ENCODE measurements around the gene CHFR.
"Not testable (repeated sequence)": the region's sequence is repeated elsewhere in the genome, so short reads cannot be mapped to it uniquely, and the experiment has no call there.

The CHFR gene

GRCh38 chr12:132825089-132825488 lies 62.3 kb downstream of the CHFR start:
- H3K4me3 ChIP-seq (ENCODE audit: low read length), result no peak overlapping the region
- peaks cover 5% of the 10 kb centered on the region for H3K4me1 ChIP-seq (ENCODE audit: control insufficient read depth, low read depth, low read length)
- no peak overlapping the region for H3K9ac ChIP-seq (ENCODE audit: low read length)
- H3K36me3 ChIP-seq (ENCODE audit: control insufficient read depth, low read depth, low read length), result peaks cover 31% of the 10 kb centered on the region
- no peaks in the 10 kb centered on the region for H3K9me3 ChIP-seq (ENCODE audit: control insufficient read depth, low read depth, low read length)
- H3K27me3 ChIP-seq (ENCODE audit: control insufficient read depth, insufficient read depth, low read length), result peaks cover 3% of the 10 kb centered on the region
- H3K27ac ChIP-seq (ENCODE audit: low read length), result no peak overlapping the region

DNA sequence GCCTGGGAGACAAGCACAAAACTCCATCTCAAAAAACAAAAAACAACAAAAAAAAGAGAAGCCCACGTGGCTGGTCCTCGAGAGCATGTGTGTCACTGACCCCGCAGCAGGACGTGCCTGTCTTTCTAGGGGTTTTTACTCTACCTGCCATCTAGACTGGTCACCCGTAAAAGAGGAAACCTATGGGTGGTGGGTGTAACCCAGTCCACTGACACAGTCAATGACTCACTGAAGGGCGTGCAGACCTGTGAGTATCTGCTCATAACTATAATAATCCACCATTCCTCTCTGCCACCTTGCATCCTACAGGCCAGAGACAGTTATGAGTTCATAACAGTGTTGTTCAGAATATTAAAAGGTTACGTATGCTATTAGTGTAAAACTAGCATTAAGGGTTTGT lies 63.4 kb downstream of the CHFR start:
- Histone ChIP-seq H3K36me3 (ENCODE audit: control insufficient read depth, low read depth, low read length) (peaks cover 37% of the 10 kb centered on the region), H3K27me3 (ENCODE audit: control insufficient read depth, insufficient read depth, low read length) (no peaks in the 10 kb centered on the region), H3K27ac (ENCODE audit: low read length) (no peak overlapping the region), H3K9me3 (ENCODE audit: control insufficient read depth, low read depth, low read length) (no peaks in the 10 kb centered on the region), H3K9ac (ENCODE audit: low read length) (no peak overlapping the region), H3K4me3 (ENCODE audit: low read length) (no peak overlapping the region), H3K4me1 (ENCODE audit: control insufficient read depth, low read depth, low read length) (peaks cover 5% of the 10 kb centered on the region)

DNA sequence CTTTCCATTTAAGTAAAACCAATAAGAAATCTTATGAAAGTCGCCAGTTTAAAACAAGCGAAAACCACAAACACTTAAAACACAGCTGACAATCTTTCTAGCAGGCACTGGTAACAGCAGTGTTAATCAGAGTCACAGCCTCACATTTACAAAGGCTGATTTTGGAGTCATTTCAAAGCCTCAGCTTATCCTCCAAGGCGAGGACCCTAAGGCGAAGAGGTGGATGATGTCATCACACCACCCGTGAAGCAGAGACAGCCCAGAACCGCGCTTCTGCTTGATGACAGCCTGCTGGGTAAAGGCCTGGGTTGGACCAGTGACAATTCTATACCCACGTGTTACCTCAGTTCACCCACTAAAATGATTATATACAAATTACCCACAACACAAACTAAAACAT lies 68.8 kb downstream of the CHFR start:
- Histone ChIP-seq H3K27me3 (ENCODE audit: control insufficient read depth, insufficient read depth, low read length) (no peaks in the 10 kb centered on the region), H3K36me3 (ENCODE audit: control insufficient read depth, low read depth, low read length) (peaks cover 56% of the 10 kb centered on the region), H3K4me3 (ENCODE audit: low read length) (no peak overlapping the region)

GRCh38 chr12:132814232-132814631 lies 73.2 kb downstream of the CHFR start:
- H3K27ac ChIP-seq (ENCODE audit: low read length), result no peak overlapping the region
- H3K4me3 ChIP-seq (ENCODE audit: low read length), result no peak overlapping the region
- H3K4me1 ChIP-seq (ENCODE audit: control insufficient read depth, low read depth, low read length), result no peaks in the 10 kb centered on the region
- peaks cover 54% of the 10 kb centered on the region for H3K36me3 ChIP-seq (ENCODE audit: control insufficient read depth, low read depth, low read length)
- H3K27me3 ChIP-seq (ENCODE audit: control insufficient read depth, insufficient read depth, low read length), result no peaks in the 10 kb centered on the region
- H3K9me3 ChIP-seq (ENCODE audit: control insufficient read depth, low read depth, low read length), result no peaks in the 10 kb centered on the region
- no peak overlapping the region for H3K9ac ChIP-seq (ENCODE audit: low read length)

More for the DNA sequence above, 68.8 kb downstream of the CHFR start:
- Histone ChIP-seq H3K4me1 (ENCODE audit: control insufficient read depth, low read depth, low read length) (no peaks in the 10 kb centered on the region), H3K27ac (ENCODE audit: low read length) (no peak overlapping the region), H3K9me3 (ENCODE audit: control insufficient read depth, low read depth, low read length) (no peaks in the 10 kb centered on the region), H3K9ac (ENCODE audit: low read length) (no peak overlapping the region)

DNA sequence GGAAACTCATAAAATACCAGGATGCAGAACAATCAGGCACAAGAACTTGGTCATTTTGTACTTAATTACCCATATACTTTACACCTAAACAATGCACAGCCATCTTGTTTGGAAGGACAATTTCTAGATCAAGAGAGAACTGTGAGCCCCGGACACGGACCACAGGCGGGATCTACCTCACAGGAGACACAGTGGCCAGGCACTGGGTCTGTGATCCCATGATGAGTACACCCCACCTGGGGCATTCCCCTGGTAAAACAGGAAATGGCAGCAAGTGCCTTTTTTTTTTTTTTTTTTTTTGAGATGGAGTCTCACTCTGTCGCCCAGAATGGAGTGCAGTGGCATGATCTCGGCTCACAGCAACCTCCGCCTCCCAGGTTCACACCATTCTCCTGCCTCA lies 74.0 kb downstream of the CHFR start:
- no peaks in the 10 kb centered on the region for H3K27me3 ChIP-seq (ENCODE audit: control insufficient read depth, insufficient read depth, low read length)
- no peak overlapping the region for H3K4me3 ChIP-seq (ENCODE audit: low read length)
- no peak overlapping the region for H3K27ac ChIP-seq (ENCODE audit: low read length)
- H3K36me3 ChIP-seq (ENCODE audit: control insufficient read depth, low read depth, low read length), result peaks cover 49% of the 10 kb centered on the region
- no peaks in the 10 kb centered on the region for H3K4me1 ChIP-seq (ENCODE audit: control insufficient read depth, low read depth, low read length)
- no peaks in the 10 kb centered on the region for H3K9me3 ChIP-seq (ENCODE audit: control insufficient read depth, low read depth, low read length)
- H3K9ac ChIP-seq (ENCODE audit: low read length), result no peak overlapping the region

DNA sequence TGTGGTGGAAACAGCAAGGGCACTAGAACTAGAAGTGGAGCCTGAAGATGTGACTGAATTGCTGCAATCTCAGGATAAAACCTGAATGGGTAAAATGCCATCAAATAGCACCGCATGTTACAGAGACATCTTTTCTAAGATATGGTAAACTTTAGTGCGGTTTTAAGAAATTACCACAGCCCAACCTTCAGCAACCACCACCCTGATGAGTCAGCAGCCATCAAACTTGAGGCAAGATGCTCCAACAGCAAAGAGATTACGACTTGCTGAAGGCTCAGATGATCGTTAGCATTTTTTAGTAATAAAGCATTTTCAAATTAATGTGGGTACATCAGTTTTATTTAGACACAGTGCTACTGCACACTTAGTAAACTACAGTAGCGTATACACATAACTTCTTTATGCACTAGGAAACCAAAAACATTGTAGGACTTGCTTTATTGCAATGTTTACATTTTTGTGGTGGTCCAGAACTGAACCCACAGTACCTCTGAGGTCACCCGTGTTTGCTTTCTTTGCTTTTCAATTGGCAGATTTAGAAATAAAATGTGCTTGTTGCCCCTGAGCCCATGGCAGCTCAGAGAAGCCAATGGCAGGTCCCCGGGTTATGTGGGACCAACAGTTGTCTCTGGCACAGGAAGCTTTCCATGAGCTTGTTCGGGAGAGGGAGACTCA lies 74.6 kb downstream of the CHFR start:
- H3K9me3 ChIP-seq (ENCODE audit: control insufficient read depth, low read depth, low read length), result no peaks in the 10 kb centered on the region
- H3K9ac ChIP-seq (ENCODE audit: low read length), result no peak overlapping the region
- H3K36me3 ChIP-seq (ENCODE audit: control insufficient read depth, low read depth, low read length), result peaks cover 49% of the 10 kb centered on the region
- H3K27ac ChIP-seq (ENCODE audit: low read length), result no peak overlapping the region
- H3K27me3 ChIP-seq (ENCODE audit: control insufficient read depth, insufficient read depth, low read length), result no peaks in the 10 kb centered on the region
- no peak overlapping the region for H3K4me3 ChIP-seq (ENCODE audit: low read length)
- no peaks in the 10 kb centered on the region for H3K4me1 ChIP-seq (ENCODE audit: control insufficient read depth, low read depth, low read length)

DNA sequence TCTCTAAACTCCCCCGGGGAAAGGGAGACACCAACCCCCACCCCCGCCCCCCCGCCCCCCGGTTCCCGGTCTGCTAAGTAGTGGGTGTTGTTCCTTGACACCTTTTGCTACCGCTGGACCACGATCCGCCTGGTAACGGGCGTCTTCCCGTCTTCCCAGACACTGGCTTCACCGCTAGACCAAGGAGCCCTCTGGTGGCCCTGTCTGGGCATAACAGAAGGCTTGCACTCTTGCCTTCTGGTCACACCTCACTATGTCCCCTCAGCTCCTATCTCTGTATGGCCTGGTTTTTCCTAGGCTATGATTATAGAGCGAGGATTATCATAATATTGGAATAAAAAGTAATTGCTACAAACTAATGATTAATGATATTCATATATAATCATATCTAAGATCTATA lies 78.0 kb downstream of the CHFR start:
- not testable (repeated sequence) for H3K9ac ChIP-seq (ENCODE audit: low read length); H3K9me3 ChIP-seq (ENCODE audit: control insufficient read depth, low read depth, low read length); H3K4me1 ChIP-seq (ENCODE audit: control insufficient read depth, low read depth, low read length); H3K27me3 ChIP-seq (ENCODE audit: control insufficient read depth, insufficient read depth, low read length); H3K4me3 ChIP-seq (ENCODE audit: low read length); H3K27ac ChIP-seq (ENCODE audit: low read length)
- peaks cover 43% of the 10 kb centered on the region for H3K36me3 ChIP-seq (ENCODE audit: control insufficient read depth, low read depth, low read length)

DNA sequence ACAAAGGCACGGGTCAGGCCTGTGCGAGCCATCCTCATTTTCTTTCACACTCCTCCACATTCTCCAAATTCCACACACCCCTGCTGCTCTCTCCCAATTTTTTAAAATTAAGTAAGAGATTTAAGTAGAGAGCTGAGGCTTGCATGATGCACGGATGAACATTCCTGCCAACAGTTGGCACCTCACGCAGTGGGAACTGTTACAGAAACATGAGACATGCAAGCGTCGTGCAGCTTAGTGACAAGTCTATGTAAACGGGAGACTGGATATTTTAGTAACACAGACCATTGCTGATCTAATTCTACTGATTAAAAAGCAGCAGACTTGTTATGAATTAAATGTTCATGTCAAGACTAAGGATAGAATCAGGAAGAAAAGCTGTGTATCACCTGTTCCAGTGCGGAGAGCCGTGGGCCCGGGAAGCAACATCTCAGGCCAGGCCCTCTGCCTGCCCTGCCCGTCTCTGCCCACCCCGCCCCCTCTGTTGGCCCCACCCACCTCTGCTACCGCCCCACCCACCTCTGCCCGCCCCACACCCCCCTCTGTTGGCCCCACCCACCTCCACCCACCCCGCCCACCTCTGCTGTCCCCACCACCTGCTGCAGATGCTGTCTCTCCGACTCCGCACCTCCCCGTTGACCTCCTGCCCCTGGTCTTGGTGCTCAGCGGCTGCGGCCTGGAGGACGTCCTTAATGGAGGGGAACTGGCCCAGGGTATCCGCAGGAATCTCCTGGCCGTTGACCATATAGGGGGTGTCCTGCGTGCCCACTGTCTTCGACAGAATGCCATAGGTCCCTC lies 79.9 kb downstream of the CHFR start:
- Histone ChIP-seq H3K27me3 (ENCODE audit: control insufficient read depth, insufficient read depth, low read length) (no peaks in the 10 kb centered on the region), H3K9me3 (ENCODE audit: control insufficient read depth, low read depth, low read length) (no peaks in the 10 kb centered on the region), H3K27ac (ENCODE audit: low read length) (no peak overlapping the region), H3K9ac (ENCODE audit: low read length) (no peak overlapping the region), H3K36me3 (ENCODE audit: control insufficient read depth, low read depth, low read length) (peaks cover 37% of the 10 kb centered on the region), H3K4me1 (ENCODE audit: control insufficient read depth, low read depth, low read length) (no peaks in the 10 kb centered on the region), H3K4me3 (ENCODE audit: low read length) (no peak overlapping the region)

GRCh38 chr12:132806857-132807256 lies 80.5 kb downstream of the CHFR start:
- Histone ChIP-seq H3K36me3 (ENCODE audit: control insufficient read depth, low read depth, low read length) (peaks cover 34% of the 10 kb centered on the region), H3K27me3 (ENCODE audit: control insufficient read depth, insufficient read depth, low read length) (no peaks in the 10 kb centered on the region), H3K4me1 (ENCODE audit: control insufficient read depth, low read depth, low read length) (no peaks in the 10 kb centered on the region), H3K27ac (ENCODE audit: low read length) (no peak overlapping the region), H3K4me3 (ENCODE audit: low read length) (no peak overlapping the region), H3K9ac (ENCODE audit: low read length) (no peak overlapping the region), H3K9me3 (ENCODE audit: control insufficient read depth, low read depth, low read length) (no peaks in the 10 kb centered on the region)

DNA sequence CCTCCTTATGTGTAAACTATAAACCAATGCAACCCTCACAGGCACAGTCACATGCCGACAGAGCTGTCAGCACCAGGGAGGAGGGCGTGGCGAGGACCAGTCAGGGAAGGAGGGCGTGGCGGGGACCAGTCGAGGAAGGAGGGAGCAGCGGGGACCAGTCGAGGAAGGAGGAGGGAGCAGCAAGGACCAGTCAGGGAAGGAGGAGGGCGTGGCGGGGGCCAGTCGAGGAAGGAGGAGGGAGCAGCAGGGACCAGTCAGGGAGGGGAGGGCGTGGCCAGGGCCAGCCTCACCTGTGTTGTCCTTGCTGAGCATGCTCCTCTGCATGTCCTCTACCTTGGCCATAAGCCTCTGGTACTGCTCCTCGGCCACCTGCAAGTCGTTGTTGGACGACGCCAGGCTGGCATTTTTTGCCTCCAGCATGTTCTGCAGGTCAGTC lies 83.0 kb downstream of the CHFR start:
- Histone ChIP-seq H3K27ac (ENCODE audit: low read length) (no peak overlapping the region), H3K9me3 (ENCODE audit: control insufficient read depth, low read depth, low read length) (no peaks in the 10 kb centered on the region), H3K9ac (ENCODE audit: low read length) (no peak overlapping the region), H3K36me3 (ENCODE audit: control insufficient read depth, low read depth, low read length) (peaks cover 56% of the 10 kb centered on the region), H3K4me3 (ENCODE audit: low read length) (no peak overlapping the region), H3K4me1 (ENCODE audit: control insufficient read depth, low read depth, low read length) (no peaks in the 10 kb centered on the region), H3K27me3 (ENCODE audit: control insufficient read depth, insufficient read depth, low read length) (no peaks in the 10 kb centered on the region)

GRCh38 chr12:132803888-132804287 lies 83.5 kb downstream of the CHFR start:
- H3K9ac ChIP-seq (ENCODE audit: low read length), result no peak overlapping the region
- no peaks in the 10 kb centered on the region for H3K4me1 ChIP-seq (ENCODE audit: control insufficient read depth, low read depth, low read length)
- H3K27ac ChIP-seq (ENCODE audit: low read length), result no peak overlapping the region
- H3K9me3 ChIP-seq (ENCODE audit: control insufficient read depth, low read depth, low read length), result no peaks in the 10 kb centered on the region
- H3K4me3 ChIP-seq (ENCODE audit: low read length), result no peak overlapping the region
- H3K27me3 ChIP-seq (ENCODE audit: control insufficient read depth, insufficient read depth, low read length), result no peaks in the 10 kb centered on the region
- peaks cover 61% of the 10 kb centered on the region for H3K36me3 ChIP-seq (ENCODE audit: control insufficient read depth, low read depth, low read length)

DNA sequence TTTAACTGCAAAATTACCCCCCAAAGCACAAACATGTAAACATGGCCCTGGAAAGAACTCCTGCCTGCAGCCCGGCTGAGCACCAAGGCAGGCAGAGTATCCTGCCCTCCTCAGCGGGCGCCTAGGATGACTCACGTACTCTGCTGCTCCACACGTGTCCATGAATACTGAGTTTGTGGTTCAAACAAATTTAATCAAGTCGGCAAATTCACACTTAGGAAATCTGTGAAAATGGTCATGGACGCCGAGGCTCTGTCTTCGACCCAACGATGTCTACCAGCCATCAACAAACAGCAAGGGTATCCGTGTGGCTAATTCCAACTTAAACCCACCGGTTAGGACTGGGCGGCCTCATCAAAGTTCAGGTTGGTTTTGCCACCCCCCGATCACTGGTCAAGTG lies 84.3 kb downstream of the CHFR start:
- Histone ChIP-seq H3K9me3 (ENCODE audit: control insufficient read depth, low read depth, low read length) (no peaks in the 10 kb centered on the region), H3K36me3 (ENCODE audit: control insufficient read depth, low read depth, low read length) (peaks cover 62% of the 10 kb centered on the region), H3K4me3 (ENCODE audit: low read length) (no peak overlapping the region), H3K9ac (ENCODE audit: low read length) (no peak overlapping the region), H3K27ac (ENCODE audit: low read length) (no peak overlapping the region), H3K27me3 (ENCODE audit: control insufficient read depth, insufficient read depth, low read length) (no peaks in the 10 kb centered on the region), H3K4me1 (ENCODE audit: control insufficient read depth, low read depth, low read length) (no peaks in the 10 kb centered on the region)

Measured in iPS-18a (cell line).